ENCODE measurements around the gene FIGNL1.

GRCh38 chr7:50477640-50478039 lies 27.5 kb upstream of the FIGNL1 start:
- TF ChIP-seq REST (IDR thresholded peaks at IDR 0.05; ENCODE audit: insufficient read depth in 1 of 2, low read depth in 2 of 2, low read length in 1 of 2) = no peak
- TF ChIP-seq, protein P1, sequence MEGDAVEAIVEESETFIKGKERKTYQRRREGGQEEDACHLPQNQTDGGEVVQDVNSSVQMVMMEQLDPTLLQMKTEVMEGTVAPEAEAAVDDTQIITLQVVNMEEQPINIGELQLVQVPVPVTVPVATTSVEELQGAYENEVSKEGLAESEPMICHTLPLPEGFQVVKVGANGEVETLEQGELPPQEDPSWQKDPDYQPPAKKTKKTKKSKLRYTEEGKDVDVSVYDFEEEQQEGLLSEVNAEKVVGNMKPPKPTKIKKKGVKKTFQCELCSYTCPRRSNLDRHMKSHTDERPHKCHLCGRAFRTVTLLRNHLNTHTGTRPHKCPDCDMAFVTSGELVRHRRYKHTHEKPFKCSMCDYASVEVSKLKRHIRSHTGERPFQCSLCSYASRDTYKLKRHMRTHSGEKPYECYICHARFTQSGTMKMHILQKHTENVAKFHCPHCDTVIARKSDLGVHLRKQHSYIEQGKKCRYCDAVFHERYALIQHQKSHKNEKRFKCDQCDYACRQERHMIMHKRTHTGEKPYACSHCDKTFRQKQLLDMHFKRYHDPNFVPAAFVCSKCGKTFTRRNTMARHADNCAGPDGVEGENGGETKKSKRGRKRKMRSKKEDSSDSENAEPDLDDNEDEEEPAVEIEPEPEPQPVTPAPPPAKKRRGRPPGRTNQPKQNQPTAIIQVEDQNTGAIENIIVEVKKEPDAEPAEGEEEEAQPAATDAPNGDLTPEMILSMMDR (IDR thresholded peaks at IDR 0.05) = no peak

All from Panc1 (cell line).